B cell (primary cell): Measurements from ENCODE around the gene PKNOX2.

Source experiments
- EZH2 ChIP-seq: IDR thresholded peaks from 2 replicates; pipeline ENCODE4 v1.6.1; 2012; ENCODE audit warnings: borderline replicate concordance, low read depth, mild to moderate bottlenecking, moderate library complexity, low read length; ENCODE audit not compliant: insufficient read depth, poor library complexity, severe bottlenecking
- TF ChIP-seq, protein P1 (sequence below): fragments of 200-600 bp; IDR thresholded peaks from one replicate; pipeline ENCODE4 v1.8.0; 2022; ENCODE audit warnings: antibody characterized with exemption, mild to moderate bottlenecking

- TF ChIP-seq, protein P1, sequence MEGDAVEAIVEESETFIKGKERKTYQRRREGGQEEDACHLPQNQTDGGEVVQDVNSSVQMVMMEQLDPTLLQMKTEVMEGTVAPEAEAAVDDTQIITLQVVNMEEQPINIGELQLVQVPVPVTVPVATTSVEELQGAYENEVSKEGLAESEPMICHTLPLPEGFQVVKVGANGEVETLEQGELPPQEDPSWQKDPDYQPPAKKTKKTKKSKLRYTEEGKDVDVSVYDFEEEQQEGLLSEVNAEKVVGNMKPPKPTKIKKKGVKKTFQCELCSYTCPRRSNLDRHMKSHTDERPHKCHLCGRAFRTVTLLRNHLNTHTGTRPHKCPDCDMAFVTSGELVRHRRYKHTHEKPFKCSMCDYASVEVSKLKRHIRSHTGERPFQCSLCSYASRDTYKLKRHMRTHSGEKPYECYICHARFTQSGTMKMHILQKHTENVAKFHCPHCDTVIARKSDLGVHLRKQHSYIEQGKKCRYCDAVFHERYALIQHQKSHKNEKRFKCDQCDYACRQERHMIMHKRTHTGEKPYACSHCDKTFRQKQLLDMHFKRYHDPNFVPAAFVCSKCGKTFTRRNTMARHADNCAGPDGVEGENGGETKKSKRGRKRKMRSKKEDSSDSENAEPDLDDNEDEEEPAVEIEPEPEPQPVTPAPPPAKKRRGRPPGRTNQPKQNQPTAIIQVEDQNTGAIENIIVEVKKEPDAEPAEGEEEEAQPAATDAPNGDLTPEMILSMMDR: no peak
- TF ChIP-seq EZH2: no peak
Measured at GRCh38 chr11:125279676-125280418, 115.3 kb downstream of the PKNOX2 start.
